H9 (cell line): ENCODE data around the gene ZNF20. TPM values are rescaled to one million over a fixed set of nuclear protein-coding genes. Genes with fewer than 3 reads are reported as not detected.

ENCODE experiments used
- DNase-seq: peaks from one replicate; pipeline ENCODE4 v3.0.0-alpha.2; 2017
- H2AFZ ChIP-seq: one replicate; pipeline ENCODE4 v1.6.1; 2013; ENCODE audit warnings: mild to moderate bottlenecking, low read length, control low read depth, moderate library complexity
- H2AK5ac ChIP-seq: 2 replicates; pipeline ENCODE4 v1.6.1; 2013; ENCODE audit warnings: low read length, control low read depth, mixed read lengths; ENCODE audit not compliant: insufficient read length
- H2BK120ac ChIP-seq: one replicate; pipeline ENCODE4 v1.6.1; 2013; ENCODE audit warnings: low read depth, mild to moderate bottlenecking, low read length, control low read depth, inconsistent platforms; ENCODE audit not compliant: poor library complexity, severe bottlenecking
- H2BK12ac ChIP-seq: 2 replicates; pipeline ENCODE4 v1.6.1; 2013; ENCODE audit warnings: low read length, control low read depth, mixed read lengths, low read depth; ENCODE audit not compliant: insufficient read length
- H2BK15ac ChIP-seq: 2 replicates; pipeline ENCODE4 v1.6.1; 2013; ENCODE audit warnings: low read depth, low read length, control low read depth
- H2BK20ac ChIP-seq: one replicate; pipeline ENCODE4 v1.6.1; 2013; ENCODE audit warnings: low read depth, mild to moderate bottlenecking, low read length, control low read depth, inconsistent platforms; ENCODE audit not compliant: poor library complexity, severe bottlenecking
- H2BK5ac ChIP-seq: 2 replicates; pipeline ENCODE4 v1.6.1; 2013; ENCODE audit warnings: low read length, control low read depth, mixed read lengths; ENCODE audit not compliant: insufficient read length
- H3K14ac ChIP-seq: 2 replicates; pipeline ENCODE4 v1.6.1; 2013; ENCODE audit warnings: low read length, control low read depth; ENCODE audit not compliant: insufficient read depth
- H3K18ac ChIP-seq: 2 replicates; pipeline ENCODE4 v1.6.1; 2013; ENCODE audit warnings: low read depth, mild to moderate bottlenecking, mixed read lengths, low read length, control low read depth; ENCODE audit not compliant: insufficient read length
- H3K23ac ChIP-seq: 2 replicates; pipeline ENCODE4 v1.6.1; 2013; ENCODE audit warnings: low read length, control low read depth, mixed read lengths, low read depth; ENCODE audit not compliant: insufficient read length
- H3K23me2 ChIP-seq: 2 replicates; pipeline ENCODE4 v1.6.1; 2013; ENCODE audit warnings: low read depth, mild to moderate bottlenecking, mixed read lengths, low read length, control low read depth; ENCODE audit not compliant: insufficient read length, poor library complexity, severe bottlenecking
- H3K27ac ChIP-seq: 2 replicates; pipeline ENCODE4 v1.5.1; 2013; ENCODE audit warnings: low read length, control low read depth, mixed read lengths, low read depth; ENCODE audit not compliant: insufficient read length
- H3K27me3 ChIP-seq: 2 replicates; pipeline ENCODE4 v1.6.1; 2013; ENCODE audit warnings: low read length, control low read depth, inconsistent platforms; ENCODE audit not compliant: insufficient read depth
- H3K4ac ChIP-seq: 2 replicates; pipeline ENCODE4 v1.6.1; 2013; ENCODE audit warnings: low read depth, mild to moderate bottlenecking, control low read depth, inconsistent platforms, low read length, moderate library complexity
- H3K4me1 ChIP-seq: 2 replicates; pipeline ENCODE4 v1.6.1; 2013; ENCODE audit warnings: low read length, control low read depth, inconsistent platforms; ENCODE audit not compliant: insufficient read depth
- H3K4me2 ChIP-seq: 2 replicates; pipeline ENCODE4 v1.6.1; 2013; ENCODE audit warnings: low read length, control low read depth, mixed read lengths; ENCODE audit not compliant: insufficient read length, insufficient read depth
- H3K56ac ChIP-seq: 2 replicates; pipeline ENCODE4 v1.6.1; 2013; ENCODE audit warnings: low read depth, mild to moderate bottlenecking, mixed read lengths, low read length, control low read depth; ENCODE audit not compliant: insufficient read length
- H3K79me1 ChIP-seq: 2 replicates; pipeline ENCODE4 v1.6.1; 2013; ENCODE audit warnings: low read depth, mild to moderate bottlenecking, moderate library complexity, low read length, control low read depth, inconsistent platforms; ENCODE audit not compliant: insufficient read depth, poor library complexity, severe bottlenecking
- H3K79me2 ChIP-seq: 2 replicates; pipeline ENCODE4 v1.6.1; 2013; ENCODE audit warnings: low read length, control low read depth, inconsistent platforms; ENCODE audit not compliant: insufficient read depth
- H3K9ac ChIP-seq: 2 replicates; pipeline ENCODE4 v1.6.1; 2013; ENCODE audit warnings: low read length, control low read depth, mixed read lengths; ENCODE audit not compliant: insufficient read length; ENCODE audit errors: extremely low read depth
- H3K9me3 ChIP-seq: one replicate; pipeline ENCODE4 v1.6.1; 2013; ENCODE audit warnings: low read depth, low read length, inconsistent platforms; ENCODE audit not compliant: control insufficient read depth
- H3T11ph ChIP-seq: one replicate; pipeline ENCODE4 v1.6.1; 2013; ENCODE audit warnings: mild to moderate bottlenecking, low read length, control low read depth, inconsistent platforms
- H4K20me1 ChIP-seq: one replicate; pipeline ENCODE4 v1.6.1; 2013; ENCODE audit not compliant: control insufficient read depth, insufficient read length, insufficient read depth
- H4K5ac ChIP-seq: 2 replicates; pipeline ENCODE4 v1.6.1; 2013; ENCODE audit warnings: low read depth, mild to moderate bottlenecking, mixed read lengths, low read length, control low read depth; ENCODE audit not compliant: insufficient read length
- H4K8ac ChIP-seq: replicated peaks from 2 replicates; pipeline ENCODE4 v1.6.1; 2013; ENCODE audit warnings: low read length, control low read depth, mixed read lengths, low read depth; ENCODE audit not compliant: insufficient read length
- H4K91ac ChIP-seq: 2 replicates; pipeline ENCODE4 v1.6.1; 2013; ENCODE audit warnings: low read depth, mild to moderate bottlenecking, moderate library complexity, mixed read lengths, low read length, control low read depth; ENCODE audit not compliant: insufficient read length
- H3K27ac Mint-ChIP-seq, 3 experiments: 2 replicates in 2 of 3; 3 replicates in 1 of 3; pipeline ENCODE4 v1.8.0; 2020 to 2021; ENCODE audit warnings: mixed read lengths in 3 of 3, mild to moderate bottlenecking in 1 of 3, moderate library complexity in 1 of 3
- H3K27me3 Mint-ChIP-seq: 2 replicates; pipeline ENCODE4 v1.8.0; 2021; ENCODE audit warnings: low read depth, mild to moderate bottlenecking, moderate library complexity, mixed read lengths
- H3K36me3 Mint-ChIP-seq, 3 experiments: 2 replicates in 2 of 3; 3 replicates in 1 of 3; pipeline ENCODE4 v1.8.0; 2020 to 2021; ENCODE audit warnings: low read depth in 3 of 3, mixed read lengths in 3 of 3; ENCODE audit not compliant: insufficient read depth in 1 of 3
- H3K4me1 Mint-ChIP-seq, 2 experiments: 2 replicates each; pipeline ENCODE4 v1.8.0; 2020; ENCODE audit warnings: mixed read lengths in 2 of 2
- H3K4me3 Mint-ChIP-seq, 2 experiments: 2 replicates in 1 of 2; 3 replicates in 1 of 2; pipeline ENCODE4 v1.8.0; 2020 to 2021; ENCODE audit warnings: mild to moderate bottlenecking in 2 of 2, mixed read lengths in 2 of 2, moderate library complexity in 1 of 2
- H3K9me3 Mint-ChIP-seq, 2 experiments: 2 replicates in 1 of 2; 3 replicates in 1 of 2; pipeline ENCODE4 v1.8.0; 2020; ENCODE audit warnings: mild to moderate bottlenecking in 2 of 2, mixed read lengths in 2 of 2, moderate library complexity in 1 of 2
- WGBS: extraction: QIAGEN DNeasy Blood & Tissue Kit; methylation state at CpG from one replicate; pipeline ENCODE4 v1.1.7; 2013; ENCODE audit warnings: missing lambda C conversion rate, low lambda C conversion rate, mixed read lengths; ENCODE audit not compliant: insufficient read length; ENCODE audit errors: extremely low coverage; 5-methylcytosine and 5-hydroxymethylcytosine counted together
- total RNA-seq: library from RNA; stranded (reverse); gene quantifications from 2 replicates; pipeline ENCODE4 v1.2.1, GENCODE V29; 2021
- TF ChIP-seq, protein P1 (sequence below): fragments of 200-600 bp; sonication (generic); conservative IDR thresholded peaks from 3 replicates; pipeline ENCODE4 v1.8.0; 2021; ENCODE audit warnings: antibody characterized with exemption, mild to moderate bottlenecking

Gene ZNF20
- total RNA-seq, 1 experiment from 2014 or later = 5.6 TPM

DNA sequence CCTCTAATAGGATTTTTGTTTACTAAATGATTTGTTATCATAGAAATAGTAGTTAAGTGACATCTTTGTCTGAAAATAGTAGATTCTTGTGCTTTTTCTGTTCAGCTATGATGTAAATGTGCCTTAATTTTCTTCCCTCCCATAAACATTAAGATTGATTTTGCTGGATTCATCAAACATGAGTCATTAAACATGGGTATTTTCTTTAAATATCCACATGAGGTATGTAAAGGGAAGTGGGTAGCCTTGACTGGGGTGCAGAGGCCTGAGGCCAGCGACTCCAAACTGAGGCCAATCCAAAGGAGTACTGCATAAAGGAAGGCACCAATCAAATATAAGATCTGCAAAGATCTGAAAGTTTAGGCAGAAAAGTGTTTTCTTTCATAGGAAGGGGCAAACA, 26.5 kb upstream of the ZNF20 start:
- H3K14ac ChIP-seq = no peak overlapping the region
- H3T11ph ChIP-seq = no peak overlapping the region
- no peak overlapping the region for H3K4me2 ChIP-seq
- no peak overlapping the region for H2BK20ac ChIP-seq
- no peaks in the 10 kb centered on the region for H4K20me1 ChIP-seq
- no peak overlapping the region for H2BK12ac ChIP-seq
- TF ChIP-seq, protein P1, sequence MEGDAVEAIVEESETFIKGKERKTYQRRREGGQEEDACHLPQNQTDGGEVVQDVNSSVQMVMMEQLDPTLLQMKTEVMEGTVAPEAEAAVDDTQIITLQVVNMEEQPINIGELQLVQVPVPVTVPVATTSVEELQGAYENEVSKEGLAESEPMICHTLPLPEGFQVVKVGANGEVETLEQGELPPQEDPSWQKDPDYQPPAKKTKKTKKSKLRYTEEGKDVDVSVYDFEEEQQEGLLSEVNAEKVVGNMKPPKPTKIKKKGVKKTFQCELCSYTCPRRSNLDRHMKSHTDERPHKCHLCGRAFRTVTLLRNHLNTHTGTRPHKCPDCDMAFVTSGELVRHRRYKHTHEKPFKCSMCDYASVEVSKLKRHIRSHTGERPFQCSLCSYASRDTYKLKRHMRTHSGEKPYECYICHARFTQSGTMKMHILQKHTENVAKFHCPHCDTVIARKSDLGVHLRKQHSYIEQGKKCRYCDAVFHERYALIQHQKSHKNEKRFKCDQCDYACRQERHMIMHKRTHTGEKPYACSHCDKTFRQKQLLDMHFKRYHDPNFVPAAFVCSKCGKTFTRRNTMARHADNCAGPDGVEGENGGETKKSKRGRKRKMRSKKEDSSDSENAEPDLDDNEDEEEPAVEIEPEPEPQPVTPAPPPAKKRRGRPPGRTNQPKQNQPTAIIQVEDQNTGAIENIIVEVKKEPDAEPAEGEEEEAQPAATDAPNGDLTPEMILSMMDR = no peak
- H3K18ac ChIP-seq = no peak overlapping the region
- H2AK5ac ChIP-seq = no peak overlapping the region
- H2AFZ ChIP-seq = no peak overlapping the region
- no peak overlapping the region for H4K5ac ChIP-seq
- no peak overlapping the region for H4K8ac ChIP-seq
- H3K4me1 ChIP-seq = no peaks in the 10 kb centered on the region
- Mint-ChIP-seq H3K27me3 (no peaks in the 10 kb centered on the region), H3K4me1 (peaks cover 7 to 9% of the 10 kb centered on the region in 2 experiments), H3K36me3 (peaks cover 17 to 29% (median 21%) of the 10 kb centered on the region in 3 experiments), H3K27ac (no peak overlapping the region), H3K9me3 (peaks cover 0 to 4% of the 10 kb centered on the region in 2 experiments; a peak in 2 of 5 replicates), H3K4me3 (no peak overlapping the region; a peak in 1 of 5 replicates)
- DNase-seq = no peak
- H3K79me1 ChIP-seq = peaks cover 3% of the 10 kb centered on the region
- no peak overlapping the region for H3K27ac ChIP-seq
- no peaks in the 10 kb centered on the region for H3K9me3 ChIP-seq
- whole genome bisulfite sequencing = no CpG with 5 or more reads among the region's 1 CpG
- H2BK5ac ChIP-seq = no peak overlapping the region
- peaks cover 6% of the 10 kb centered on the region for H3K23me2 ChIP-seq
- no peak overlapping the region for H3K4ac ChIP-seq
- H3K27me3 ChIP-seq = no peaks in the 10 kb centered on the region
- no peak overlapping the region for H4K91ac ChIP-seq
- no peaks in the 10 kb centered on the region; the same call in 1 of the 2 replicates for H3K79me2 ChIP-seq
- H3K23ac ChIP-seq = no peak overlapping the region
- no peak overlapping the region for H2BK120ac ChIP-seq
- H3K56ac ChIP-seq = no peak overlapping the region
- H3K9ac ChIP-seq = no peak overlapping the region
- no peak overlapping the region for H2BK15ac ChIP-seq
